Measurements from ENCODE around the gene MED16. TPM values are rescaled to one million over a fixed set of nuclear protein-coding genes. Genes with fewer than 3 reads are reported as not detected.
A peak's percentile ranks its signal among the peaks of the same experiment; 100 is the strongest.

Gene MED16
- polyA plus RNA-seq, 4 donors = 39.0 to 107 (median 70.3) TPM

- no peak overlapping the region for H3K4me3 ChIP-seq (ENCODE audit: low read depth in 1 of 3, low read length in 3 of 3)
These were observed 14.3 kb upstream of the MED16 start for GRCh38 chr19:907183-907853.

GRCh38 chr19:906480-906879 is 13.5 kb upstream of the MED16 start:
- no peak for FAIRE-seq
- Histone ChIP-seq H3K36me3 (ENCODE audit: control insufficient read depth in 3 of 3, insufficient read depth in 2 of 3, low read depth in 1 of 3, low read length in 3 of 3) (peaks cover 0 to 41% (median 6%) of the 10 kb centered on the region in 3 donors), H3K9me3 (ENCODE audit: control insufficient read depth in 2 of 2, insufficient read depth in 1 of 2, low read depth in 1 of 2, low read length in 1 of 2) (no peaks in the 10 kb centered on the region), H3K4me1 (ENCODE audit: control insufficient read depth in 3 of 3, insufficient read depth in 2 of 3, low read depth in 1 of 3, low read length in 2 of 3) (peaks cover 0 to 14% (median 3%) of the 10 kb centered on the region in 3 donors), H3K4me3 (ENCODE audit: low read depth in 1 of 3, low read length in 3 of 3) (no peak overlapping the region), H3K27ac (ENCODE audit: low read depth in 1 of 3, low read length in 2 of 3) (no peak overlapping the region), H3K27me3 (ENCODE audit: control insufficient read depth in 3 of 3, insufficient read depth in 3 of 3, low read length in 3 of 3) (no peaks in the 10 kb centered on the region)
- WGBS, 3 donors = 89 to 93% (median 93%) methylated on average over 7 of the region's 7 CpGs
- DNase-seq = no peak

More at GRCh38 chr19:907183-907853, 14.3 kb upstream of the MED16 start:
- H3K36me3 ChIP-seq (ENCODE audit: control insufficient read depth in 3 of 3, insufficient read depth in 2 of 3, low read depth in 1 of 3, low read length in 3 of 3) = peaks cover 0 to 33% (median 0%) of the 10 kb centered on the region in 3 donors
- peak overlapping the region in 1 of 3 donors; percentile 61 for H3K27ac ChIP-seq (ENCODE audit: low read depth in 1 of 3, low read length in 2 of 3)
- WGBS, 3 donors = 67 to 73% (median 70%) methylated on average over 13 to 14 of the region's 14 CpGs
- peaks cover 0 to 14% (median 3%) of the 10 kb centered on the region in 3 donors for H3K4me1 ChIP-seq (ENCODE audit: control insufficient read depth in 3 of 3, insufficient read depth in 2 of 3, low read depth in 1 of 3, low read length in 2 of 3)
- DNase-seq (no peak), FAIRE-seq (no peak)
- no peaks in the 10 kb centered on the region for H3K9me3 ChIP-seq (ENCODE audit: control insufficient read depth in 2 of 2, insufficient read depth in 1 of 2, low read depth in 1 of 2, low read length in 1 of 2)
- H3K27me3 ChIP-seq (ENCODE audit: control insufficient read depth in 3 of 3, insufficient read depth in 3 of 3, low read length in 3 of 3) = no peaks in the 10 kb centered on the region

- H3K27me3 ChIP-seq (ENCODE audit: control insufficient read depth in 3 of 3, insufficient read depth in 3 of 3, low read length in 3 of 3) = no peaks in the 10 kb centered on the region
- no peaks in the 10 kb centered on the region for H3K9me3 ChIP-seq (ENCODE audit: control insufficient read depth in 2 of 2, insufficient read depth in 1 of 2, low read depth in 1 of 2, low read length in 1 of 2)
- peaks cover 0 to 10% (median 0%) of the 10 kb centered on the region in 3 donors for H3K4me1 ChIP-seq (ENCODE audit: control insufficient read depth in 3 of 3, insufficient read depth in 2 of 3, low read depth in 1 of 3, low read length in 2 of 3)
- FAIRE-seq = no peak
- peaks cover under 1 to 57% (median 6%) of the 10 kb centered on the region in 3 donors for H3K36me3 ChIP-seq (ENCODE audit: control insufficient read depth in 3 of 3, insufficient read depth in 2 of 3, low read depth in 1 of 3, low read length in 3 of 3)
- no peak for DNase-seq
- H3K4me3 ChIP-seq (ENCODE audit: low read depth in 1 of 3, low read length in 3 of 3) = no peak overlapping the region
- WGBS, 3 donors = 90 to 93% (median 91%) methylated on average over 8 of the region's 8 CpGs
- no peak overlapping the region for H3K27ac ChIP-seq (ENCODE audit: low read depth in 1 of 3, low read length in 2 of 3)
These were observed 11.6 kb upstream of the MED16 start for GRCh38 chr19:904545-904944.

- no peak overlapping the region for H3K27ac ChIP-seq (ENCODE audit: low read depth in 1 of 3, low read length in 2 of 3)
- no peak for FAIRE-seq
These were observed 10.3 kb upstream of the MED16 start for GRCh38 chr19:903266-903797.

GRCh38 chr19:902446-903226 is 9.6 kb upstream of the MED16 start:
- H3K9me3 ChIP-seq (ENCODE audit: control insufficient read depth in 2 of 2, insufficient read depth in 1 of 2, low read depth in 1 of 2, low read length in 1 of 2) = no peaks in the 10 kb centered on the region

More at GRCh38 chr19:903266-903797, 10.3 kb upstream of the MED16 start:
- H3K36me3 ChIP-seq (ENCODE audit: control insufficient read depth in 3 of 3, insufficient read depth in 2 of 3, low read depth in 1 of 3, low read length in 3 of 3) = peaks cover 5 to 69% (median 9%) of the 10 kb centered on the region in 3 donors
- WGBS, 3 donors = 68 to 82% (median 80%) methylated on average over 18 to 32 of the region's 32 CpGs
- H3K4me3 ChIP-seq (ENCODE audit: low read depth in 1 of 3, low read length in 3 of 3) = no peak overlapping the region
- no peaks in the 10 kb centered on the region for H3K27me3 ChIP-seq (ENCODE audit: control insufficient read depth in 3 of 3, insufficient read depth in 3 of 3, low read length in 3 of 3)
- no peaks in the 10 kb centered on the region for H3K4me1 ChIP-seq (ENCODE audit: control insufficient read depth in 3 of 3, insufficient read depth in 2 of 3, low read depth in 1 of 3, low read length in 2 of 3)
- no peak for DNase-seq
- H3K9me3 ChIP-seq (ENCODE audit: control insufficient read depth in 2 of 2, insufficient read depth in 1 of 2, low read depth in 1 of 2, low read length in 1 of 2) = no peaks in the 10 kb centered on the region

GRCh38 chr19:902093-902370 is 9.0 kb upstream of the MED16 start:
- Histone ChIP-seq H3K9me3 (ENCODE audit: control insufficient read depth in 2 of 2, insufficient read depth in 1 of 2, low read depth in 1 of 2, low read length in 1 of 2) (no peaks in the 10 kb centered on the region), H3K27me3 (ENCODE audit: control insufficient read depth in 3 of 3, insufficient read depth in 3 of 3, low read length in 3 of 3) (no peaks in the 10 kb centered on the region), H3K4me1 (ENCODE audit: control insufficient read depth in 3 of 3, insufficient read depth in 2 of 3, low read depth in 1 of 3, low read length in 2 of 3) (no peaks in the 10 kb centered on the region), H3K27ac (ENCODE audit: low read depth in 1 of 3, low read length in 2 of 3) (no peak overlapping the region), H3K4me3 (ENCODE audit: low read depth in 1 of 3, low read length in 3 of 3) (no peak overlapping the region), H3K36me3 (ENCODE audit: control insufficient read depth in 3 of 3, insufficient read depth in 2 of 3, low read depth in 1 of 3, low read length in 3 of 3) (peaks cover 5 to 71% (median 9%) of the 10 kb centered on the region in 3 donors)
- WGBS, 3 donors = 86 to 91% (median 86%) methylated on average over 7 of the region's 7 CpGs
- DNase-seq = no peak
- no peak for FAIRE-seq

More at GRCh38 chr19:902446-903226, 9.6 kb upstream of the MED16 start:
- Histone ChIP-seq H3K4me3 (ENCODE audit: low read depth in 1 of 3, low read length in 3 of 3) (no peak overlapping the region), H3K4me1 (ENCODE audit: control insufficient read depth in 3 of 3, insufficient read depth in 2 of 3, low read depth in 1 of 3, low read length in 2 of 3) (no peaks in the 10 kb centered on the region), H3K36me3 (ENCODE audit: control insufficient read depth in 3 of 3, insufficient read depth in 2 of 3, low read depth in 1 of 3, low read length in 3 of 3) (peaks cover 5 to 71% (median 9%) of the 10 kb centered on the region in 3 donors), H3K27ac (ENCODE audit: low read depth in 1 of 3, low read length in 2 of 3) (no peak overlapping the region), H3K27me3 (ENCODE audit: control insufficient read depth in 3 of 3, insufficient read depth in 3 of 3, low read length in 3 of 3) (no peaks in the 10 kb centered on the region)
- FAIRE-seq (no peak), DNase-seq (no peak)
- 91 to 92% (median 92%) methylated on average over 14 of the region's 14 CpGs for WGBS, 3 donors

GRCh38 chr19:901216-902092 is 8.5 kb upstream of the MED16 start:
- no peak overlapping the region for H3K27ac ChIP-seq (ENCODE audit: low read depth in 1 of 3, low read length in 2 of 3)
- whole genome bisulfite sequencing, 3 donors = 90 to 97% (median 93%) methylated on average over 23 to 27 of the region's 27 CpGs
- DNase-seq (no peak), FAIRE-seq (no peak)
- H3K27me3 ChIP-seq (ENCODE audit: control insufficient read depth in 3 of 3, insufficient read depth in 3 of 3, low read length in 3 of 3) = no peaks in the 10 kb centered on the region
- H3K36me3 ChIP-seq (ENCODE audit: control insufficient read depth in 3 of 3, insufficient read depth in 2 of 3, low read depth in 1 of 3, low read length in 3 of 3) = peaks cover 5 to 74% (median 9%) of the 10 kb centered on the region in 3 donors
- H3K4me1 ChIP-seq (ENCODE audit: control insufficient read depth in 3 of 3, insufficient read depth in 2 of 3, low read depth in 1 of 3, low read length in 2 of 3) = no peaks in the 10 kb centered on the region
- no peak overlapping the region for H3K4me3 ChIP-seq (ENCODE audit: low read depth in 1 of 3, low read length in 3 of 3)
- no peaks in the 10 kb centered on the region for H3K9me3 ChIP-seq (ENCODE audit: control insufficient read depth in 2 of 2, insufficient read depth in 1 of 2, low read depth in 1 of 2, low read length in 1 of 2)

All from small intestine (tissue), 7 donors.